MCF 10A (cell line): ENCODE measurements around the gene PBX1. TPM values are rescaled to one million over a fixed set of nuclear protein-coding genes. Genes with fewer than 3 reads are reported as not detected.

Source experiments
- BruUV-seq: library from RNA; stranded (reverse); fragments of 400-500 nt; replicated peaks from 2 replicates; lab custom pipeline; 2021; lab: Mats Ljungman, UMichigan
- CTCF ChIA-PET: fragments of 300-600 bp; sonication (Branson Sonifier 250); formaldehyde crosslinking; extraction: SDS; loops from one replicate; lab custom pipeline; 2021; ENCODE audit warnings: antibody characterized with exemption, inconsistent platforms; lab: Yijun Ruan, JAX
- POLR2A ChIA-PET: fragments of 300-600, 350-650 bp; sonication (Branson Sonifier 250); formaldehyde crosslinking; extraction: SDS; loops from one replicate; lab custom pipeline; 2020; ENCODE audit warnings: antibody characterized with exemption, inconsistent platforms; lab: Yijun Ruan, JAX
- DNase-seq: peaks from one replicate; pipeline ENCODE4 v3.0.0-alpha.2; 2018; ENCODE audit not compliant: unreplicated experiment
- H3K27ac Mint-ChIP-seq: one replicate; pipeline ENCODE4 v1.8.0; 2022; ENCODE audit warnings: mild to moderate bottlenecking, low read depth, mixed read lengths; ENCODE audit not compliant: unreplicated experiment
- H3K27me3 Mint-ChIP-seq: one replicate; pipeline ENCODE4 v1.8.0; 2022; ENCODE audit warnings: mixed read lengths; ENCODE audit not compliant: insufficient read depth, unreplicated experiment
- H3K36me3 Mint-ChIP-seq: one replicate; pipeline ENCODE4 v1.8.0; 2022; ENCODE audit warnings: mild to moderate bottlenecking, moderate library complexity, mixed read lengths; ENCODE audit not compliant: insufficient read depth, unreplicated experiment
- H3K4me1 Mint-ChIP-seq: one replicate; pipeline ENCODE4 v1.8.0; 2022; ENCODE audit warnings: mixed read lengths; ENCODE audit not compliant: insufficient read depth, unreplicated experiment
- H3K4me3 Mint-ChIP-seq: one replicate; pipeline ENCODE4 v1.8.0; 2022; ENCODE audit warnings: mild to moderate bottlenecking, moderate library complexity, mixed read lengths; ENCODE audit not compliant: unreplicated experiment
- H3K9me3 Mint-ChIP-seq: one replicate; pipeline ENCODE4 v1.8.0; 2022; ENCODE audit warnings: mixed read lengths; ENCODE audit not compliant: unreplicated experiment
- intact Hi-C: fragments of 100-400 bp; cut with micrococcal nuclease; formaldehyde crosslinking; loops from 2 replicates; pipeline ENCODE4 v1.14.1; 2022
- total RNA-seq: library from RNA; stranded (reverse); gene quantifications from 2 replicates; pipeline ENCODE4 v1.2.3, GENCODE V29; 2022
- TF ChIP-seq, protein P1 (sequence below): fragments of 200-600 bp; IDR thresholded peaks from one replicate; pipeline ENCODE4 v1.8.0; 2022; ENCODE audit warnings: antibody characterized with exemption, mild to moderate bottlenecking; ENCODE audit not compliant: unreplicated experiment

PBX1 gene
- total RNA-seq, 1 experiment from 2014 or later: 5.8 TPM

DNA sequence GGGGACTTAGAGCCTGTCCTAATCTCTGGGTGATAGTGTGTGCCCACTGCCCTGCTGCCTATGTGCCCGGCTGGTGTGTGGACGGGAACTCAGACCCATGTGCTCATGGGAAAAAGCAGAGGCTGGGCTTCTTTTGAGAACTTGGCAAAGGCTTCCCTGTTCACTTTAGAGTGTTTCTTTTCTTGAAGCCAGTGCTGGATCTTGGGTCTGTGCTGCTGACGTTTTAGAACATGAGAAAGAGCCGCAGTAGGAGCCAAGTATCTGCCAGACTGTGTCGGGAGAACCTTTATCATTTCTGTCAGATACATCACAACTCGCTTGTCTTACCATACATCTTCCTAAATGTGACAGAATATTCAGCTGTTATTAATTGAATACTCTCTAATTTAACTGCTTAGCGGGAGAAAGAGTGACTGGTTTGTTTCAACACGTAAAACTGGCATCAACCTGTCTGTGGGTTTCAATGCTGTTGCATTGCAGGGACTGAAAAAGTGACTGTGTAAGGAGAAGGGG is 195.2 kb downstream of the PBX1 start:
- Mint-ChIP-seq H3K9me3 (no peaks in the 10 kb centered on the region), H3K4me1 (peaks cover 8% of the 10 kb centered on the region), H3K27me3 (no peaks in the 10 kb centered on the region), H3K4me3 (no peak overlapping the region), H3K27ac (no peak overlapping the region), H3K36me3 (no peaks in the 10 kb centered on the region)
- intact Hi-C loops: no loop called here
- no peak for DNase-seq
- TF ChIP-seq, protein P1, sequence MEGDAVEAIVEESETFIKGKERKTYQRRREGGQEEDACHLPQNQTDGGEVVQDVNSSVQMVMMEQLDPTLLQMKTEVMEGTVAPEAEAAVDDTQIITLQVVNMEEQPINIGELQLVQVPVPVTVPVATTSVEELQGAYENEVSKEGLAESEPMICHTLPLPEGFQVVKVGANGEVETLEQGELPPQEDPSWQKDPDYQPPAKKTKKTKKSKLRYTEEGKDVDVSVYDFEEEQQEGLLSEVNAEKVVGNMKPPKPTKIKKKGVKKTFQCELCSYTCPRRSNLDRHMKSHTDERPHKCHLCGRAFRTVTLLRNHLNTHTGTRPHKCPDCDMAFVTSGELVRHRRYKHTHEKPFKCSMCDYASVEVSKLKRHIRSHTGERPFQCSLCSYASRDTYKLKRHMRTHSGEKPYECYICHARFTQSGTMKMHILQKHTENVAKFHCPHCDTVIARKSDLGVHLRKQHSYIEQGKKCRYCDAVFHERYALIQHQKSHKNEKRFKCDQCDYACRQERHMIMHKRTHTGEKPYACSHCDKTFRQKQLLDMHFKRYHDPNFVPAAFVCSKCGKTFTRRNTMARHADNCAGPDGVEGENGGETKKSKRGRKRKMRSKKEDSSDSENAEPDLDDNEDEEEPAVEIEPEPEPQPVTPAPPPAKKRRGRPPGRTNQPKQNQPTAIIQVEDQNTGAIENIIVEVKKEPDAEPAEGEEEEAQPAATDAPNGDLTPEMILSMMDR: no peak
- no TSS peak for BruUV-seq
- ChIA-PET POLR2A (interaction anchor here (0.8 to 2.0 kb wide), 2 partner anchors 9 to 11 kb away, joined by 3 to 5 read pairs; no protein-coding TSS in a partner anchor), CTCF (interaction anchor here (0.7 kb wide), 1 partner anchor 9 kb away, joined by 4 read pairs; no protein-coding TSS in a partner anchor)

DNA sequence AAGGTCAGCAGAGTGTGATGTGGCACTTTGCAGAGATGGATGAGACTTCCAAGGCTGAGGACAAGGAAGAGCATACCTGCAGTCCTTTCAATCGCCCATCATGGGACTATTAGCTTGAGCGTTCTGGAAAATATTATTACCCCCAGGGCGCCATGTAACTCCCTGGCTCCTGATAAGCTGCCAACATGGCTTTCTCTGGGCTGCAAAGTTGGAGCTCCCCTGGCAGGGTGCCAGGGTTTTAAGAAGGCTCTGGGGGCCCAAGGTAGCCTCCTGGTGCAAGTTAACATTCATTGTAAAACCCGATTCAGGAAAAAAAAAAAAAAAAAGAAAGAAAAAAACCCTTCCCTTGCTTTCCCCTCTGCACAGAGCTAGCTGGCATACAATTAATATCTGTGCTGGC is 196.7 kb downstream of the PBX1 start:
- POLR2A ChIA-PET: interaction anchor here (2.0 kb wide), 1 partner anchor 10 kb away, joined by 5 read pairs; no protein-coding TSS in a partner anchor
- no peaks in the 10 kb centered on the region for H3K27me3 Mint-ChIP-seq
- no peaks in the 10 kb centered on the region for H3K36me3 Mint-ChIP-seq
- CTCF ChIA-PET: interaction anchor here (1.1 kb wide), 3 partner anchors 9 to 32 kb away, joined by 3 to 5 read pairs (median 3); no protein-coding TSS in a partner anchor
- H3K4me1 Mint-ChIP-seq: peaks cover 8% of the 10 kb centered on the region
- H3K27ac Mint-ChIP-seq: no peak overlapping the region
- no peaks in the 10 kb centered on the region for H3K9me3 Mint-ChIP-seq
- peak; percentile 48 for DNase-seq
- TF ChIP-seq, protein P1: no peak
- intact Hi-C loops: no loop called here
- H3K4me3 Mint-ChIP-seq: no peak overlapping the region
- no TSS peak for BruUV-seq

DNA sequence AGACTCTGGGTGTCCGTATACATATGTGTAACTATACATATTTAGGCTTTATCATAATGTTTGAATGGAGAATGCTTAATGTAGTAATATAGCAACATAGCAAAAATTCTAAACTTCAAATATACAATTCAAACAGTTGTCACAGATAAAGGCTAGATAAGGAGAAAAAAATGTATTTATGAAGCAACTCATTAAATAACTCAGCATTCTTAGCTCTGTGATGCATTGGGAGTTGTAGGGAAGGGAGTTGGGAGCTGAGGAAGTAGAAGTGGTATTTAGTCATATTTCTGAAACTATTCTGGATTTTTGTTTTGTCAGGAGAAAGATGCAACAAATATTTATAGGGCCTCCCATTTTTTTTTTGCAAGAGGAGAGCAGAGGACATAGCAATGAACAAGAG is 197.8 kb downstream of the PBX1 start:
- BruUV-seq: no TSS peak
- no peaks in the 10 kb centered on the region for H3K36me3 Mint-ChIP-seq
- DNase-seq: no peak
- intact Hi-C loops: no loop called here
- CTCF ChIA-PET: interaction anchor here (0.7 to 1.1 kb wide), 4 partner anchors 20 to 484 kb away, joined by 3 to 6 read pairs (median 4); no protein-coding TSS in a partner anchor
- no peak overlapping the region for H3K4me3 Mint-ChIP-seq
- TF ChIP-seq, protein P1: no peak
- no peaks in the 10 kb centered on the region for H3K27me3 Mint-ChIP-seq
- peaks cover 7% of the 10 kb centered on the region for H3K4me1 Mint-ChIP-seq
- no peaks in the 10 kb centered on the region for H3K9me3 Mint-ChIP-seq
- no peak overlapping the region for H3K27ac Mint-ChIP-seq
- POLR2A ChIA-PET: interaction anchor here (1.1 kb wide), 1 partner anchor 15 kb away, joined by 3 read pairs; no protein-coding TSS in a partner anchor

DNA sequence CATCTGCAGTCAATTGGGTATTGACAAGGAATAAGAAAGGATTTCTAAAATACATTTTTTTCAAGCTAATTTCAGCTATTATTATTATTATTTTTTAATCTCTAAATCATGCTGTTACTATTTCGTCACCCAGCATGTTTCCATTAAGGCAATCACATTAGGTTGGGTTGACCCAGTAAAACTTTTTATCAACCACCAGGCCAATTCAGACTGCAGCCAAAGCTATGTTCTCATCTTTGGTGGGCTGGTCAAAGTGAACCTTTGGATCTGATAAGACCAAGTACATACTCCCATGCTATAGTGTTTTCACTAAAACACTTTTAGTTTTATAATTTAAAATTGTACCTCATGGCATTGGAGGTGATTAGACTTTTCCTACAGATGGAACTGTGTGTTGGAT is 198.6 kb downstream of the PBX1 start:
- CTCF ChIA-PET: interaction anchor here (0.6 to 0.7 kb wide), 2 partner anchors 30 to 517 kb away, joined by 3 read pairs; no protein-coding TSS in a partner anchor
- TF ChIP-seq, protein P1: no peak
- POLR2A ChIA-PET: interaction anchor here (1.1 kb wide), 1 partner anchor 14 kb away, joined by 3 read pairs; no protein-coding TSS in a partner anchor
- Mint-ChIP-seq H3K27ac (peak overlapping the region; percentile 44), H3K9me3 (no peaks in the 10 kb centered on the region), H3K36me3 (no peaks in the 10 kb centered on the region), H3K27me3 (no peaks in the 10 kb centered on the region), H3K4me1 (no peaks in the 10 kb centered on the region), H3K4me3 (no peak overlapping the region)
- intact Hi-C loops: no loop called here
- BruUV-seq: no TSS peak
- no peak for DNase-seq
